ENCODE measurements around the gene SMC1B.
"Not testable (repeated sequence)": the region's sequence is repeated elsewhere in the genome, so short reads cannot be mapped to it uniquely, and the experiment has no call there.

The SMC1B gene

GRCh38 chr22:45442116-45442515 is 28.7 kb upstream of the SMC1B start:
- Histone ChIP-seq H3K27ac (ENCODE audit: low read depth, low read length) (no peak overlapping the region), H3K4me1 (ENCODE audit: control insufficient read depth, insufficient read depth, low read length, unreplicated experiment) (no peaks in the 10 kb centered on the region), H3K4me3 (ENCODE audit: low read depth, low read length) (no peak overlapping the region), H3K36me3 (ENCODE audit: insufficient read depth, low read length) (no peaks in the 10 kb centered on the region), H3K79me2 (ENCODE audit: control insufficient read depth, insufficient read depth, low read length, unreplicated experiment) (no peaks in the 10 kb centered on the region), H2AFZ (ENCODE audit: low read length, unreplicated experiment) (no peak overlapping the region), H3K27me3 (ENCODE audit: insufficient read depth, low read length) (no peaks in the 10 kb centered on the region)

GRCh38 chr22:45441138-45441537 is 27.7 kb upstream of the SMC1B start:
- no peak overlapping the region for H2AFZ ChIP-seq (ENCODE audit: low read length, unreplicated experiment)

DNA sequence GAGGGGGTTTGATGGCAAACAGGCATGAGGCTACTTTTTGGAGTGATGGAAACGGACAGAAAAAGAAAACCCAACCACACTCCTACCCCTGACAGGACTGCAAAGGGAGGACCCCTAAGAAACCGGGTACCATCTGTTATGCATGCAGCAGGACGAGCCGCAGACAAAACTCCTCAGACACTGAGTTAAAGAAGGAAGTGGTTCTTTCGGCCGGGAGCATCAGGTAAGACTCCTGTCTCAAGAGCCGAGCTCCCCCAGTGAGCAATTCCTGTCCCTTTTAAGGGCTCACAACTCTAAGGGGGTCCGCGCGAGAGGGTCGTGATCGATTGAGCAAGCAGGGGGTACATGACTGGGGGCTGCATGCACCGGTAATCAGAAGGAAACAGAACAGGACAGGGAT is 27.3 kb upstream of the SMC1B start:
- not testable (repeated sequence) for H3K4me3 ChIP-seq (ENCODE audit: low read depth, low read length); H3K27me3 ChIP-seq (ENCODE audit: insufficient read depth, low read length); H3K36me3 ChIP-seq (ENCODE audit: insufficient read depth, low read length); H3K27ac ChIP-seq (ENCODE audit: low read depth, low read length); H3K4me1 ChIP-seq (ENCODE audit: control insufficient read depth, insufficient read depth, low read length, unreplicated experiment); H2AFZ ChIP-seq (ENCODE audit: low read length, unreplicated experiment); H3K79me2 ChIP-seq (ENCODE audit: control insufficient read depth, insufficient read depth, low read length, unreplicated experiment)

More at GRCh38 chr22:45441138-45441537, 27.7 kb upstream of the SMC1B start:
- H3K27me3 ChIP-seq (ENCODE audit: insufficient read depth, low read length) = no peaks in the 10 kb centered on the region
- H3K36me3 ChIP-seq (ENCODE audit: insufficient read depth, low read length) = no peaks in the 10 kb centered on the region
- H3K4me3 ChIP-seq (ENCODE audit: low read depth, low read length) = no peak overlapping the region
- H3K79me2 ChIP-seq (ENCODE audit: control insufficient read depth, insufficient read depth, low read length, unreplicated experiment) = no peaks in the 10 kb centered on the region
- no peaks in the 10 kb centered on the region for H3K4me1 ChIP-seq (ENCODE audit: control insufficient read depth, insufficient read depth, low read length, unreplicated experiment)
- H3K27ac ChIP-seq (ENCODE audit: low read depth, low read length) = no peak overlapping the region

- Histone ChIP-seq H3K79me2 (ENCODE audit: control insufficient read depth, insufficient read depth, low read length, unreplicated experiment) (no peaks in the 10 kb centered on the region), H3K36me3 (ENCODE audit: insufficient read depth, low read length) (no peaks in the 10 kb centered on the region), H3K4me3 (ENCODE audit: low read depth, low read length) (no peak overlapping the region), H3K27me3 (ENCODE audit: insufficient read depth, low read length) (no peaks in the 10 kb centered on the region), H3K27ac (ENCODE audit: low read depth, low read length) (no peak overlapping the region), H2AFZ (ENCODE audit: low read length, unreplicated experiment) (no peak overlapping the region), H3K4me1 (ENCODE audit: control insufficient read depth, insufficient read depth, low read length, unreplicated experiment) (no peaks in the 10 kb centered on the region)
Measured at GRCh38 chr22:45438336-45438735, 24.9 kb upstream of the SMC1B start.

DNA sequence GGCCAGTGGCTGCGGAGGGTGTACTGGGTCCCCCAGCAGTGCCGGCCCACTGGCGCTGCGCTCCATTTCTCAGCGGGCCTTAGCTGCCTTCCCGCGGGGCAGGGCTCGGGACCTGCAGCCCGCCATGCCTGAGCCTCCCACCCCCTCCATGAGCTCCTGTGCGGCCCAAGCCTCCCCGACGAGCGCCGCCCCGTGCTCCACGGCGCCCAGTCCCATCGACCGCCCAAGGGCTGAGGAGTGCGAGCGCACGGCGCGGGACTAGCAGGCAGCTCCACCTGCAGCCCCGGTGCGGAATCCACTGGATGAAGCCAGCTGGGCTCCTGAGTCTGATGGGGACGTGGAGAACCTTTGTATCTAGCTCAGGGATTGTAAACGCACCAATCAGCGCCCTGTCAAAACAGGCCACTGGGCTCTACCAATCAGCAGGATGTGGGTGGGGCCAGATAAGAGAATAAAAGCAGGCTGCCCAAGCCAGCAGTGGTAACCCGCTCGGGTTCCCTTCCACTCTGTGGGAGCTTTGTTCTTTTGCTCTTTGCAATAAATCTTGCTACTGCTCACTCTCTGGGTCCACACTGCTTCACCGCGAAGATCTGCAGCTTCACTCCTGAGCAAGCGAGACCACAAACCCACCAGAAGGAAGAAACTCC is 23.6 kb upstream of the SMC1B start:
- H3K27me3 ChIP-seq (ENCODE audit: insufficient read depth, low read length); H3K27ac ChIP-seq (ENCODE audit: low read depth, low read length); H2AFZ ChIP-seq (ENCODE audit: low read length, unreplicated experiment); H3K4me3 ChIP-seq (ENCODE audit: low read depth, low read length); H3K4me1 ChIP-seq (ENCODE audit: control insufficient read depth, insufficient read depth, low read length, unreplicated experiment); H3K36me3 ChIP-seq (ENCODE audit: insufficient read depth, low read length); H3K79me2 ChIP-seq (ENCODE audit: control insufficient read depth, insufficient read depth, low read length, unreplicated experiment): not testable (repeated sequence)

DNA sequence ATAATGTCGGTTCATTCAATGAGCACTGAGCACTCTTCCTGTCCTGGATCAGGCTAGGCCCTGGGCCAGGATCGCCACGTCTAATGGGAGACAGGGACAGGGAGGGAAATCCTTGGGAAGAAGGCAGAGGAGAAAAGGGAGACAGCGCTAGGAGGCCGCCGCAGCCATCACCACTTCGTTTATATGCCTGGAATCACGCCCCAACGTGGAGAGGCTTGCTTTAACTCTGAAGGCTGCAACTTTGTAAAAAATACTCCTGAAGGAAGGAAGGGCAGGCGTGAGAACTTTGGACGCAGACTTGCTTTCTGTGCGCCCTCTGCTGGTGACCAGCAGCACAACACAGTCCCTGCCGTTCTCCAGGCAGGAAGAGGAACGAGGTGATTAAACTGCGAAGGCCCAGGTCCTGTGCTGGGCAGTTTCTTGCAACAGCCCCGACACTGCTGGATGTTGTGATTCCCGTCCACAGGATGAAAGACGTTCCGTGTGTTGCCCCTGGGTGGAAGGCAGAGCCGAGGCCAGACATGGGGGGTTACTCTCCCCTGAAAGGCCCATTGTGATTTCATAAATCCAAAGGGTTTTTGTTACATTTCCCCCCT is 22.2 kb upstream of the SMC1B start:
- Histone ChIP-seq H3K4me1 (ENCODE audit: control insufficient read depth, insufficient read depth, low read length, unreplicated experiment) (no peaks in the 10 kb centered on the region), H2AFZ (ENCODE audit: low read length, unreplicated experiment) (peak overlapping the region; percentile 83), H3K4me3 (ENCODE audit: low read depth, low read length) (no peak overlapping the region), H3K79me2 (ENCODE audit: control insufficient read depth, insufficient read depth, low read length, unreplicated experiment) (no peaks in the 10 kb centered on the region), H3K27me3 (ENCODE audit: insufficient read depth, low read length) (no peaks in the 10 kb centered on the region), H3K27ac (ENCODE audit: low read depth, low read length) (no peak overlapping the region), H3K36me3 (ENCODE audit: insufficient read depth, low read length) (no peaks in the 10 kb centered on the region)

DNA sequence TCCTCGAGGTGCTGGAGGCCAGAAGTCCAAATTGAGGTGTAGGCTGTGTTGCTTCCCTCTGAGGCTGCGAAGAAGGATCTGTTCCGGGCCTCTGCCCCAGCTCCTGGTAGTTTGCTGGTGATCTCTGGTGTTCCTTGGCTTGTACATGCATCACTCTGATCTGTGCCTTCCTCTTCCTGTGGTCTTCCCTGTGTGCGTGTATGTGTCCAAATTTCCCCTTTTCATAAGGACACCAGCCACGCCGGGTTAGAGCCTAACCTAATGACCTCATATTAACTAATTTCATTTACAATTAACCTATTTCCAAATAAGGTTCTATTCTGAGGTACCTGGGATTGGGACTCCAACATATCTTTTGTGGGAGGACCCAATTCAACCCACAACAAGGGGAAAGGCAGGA is 21.6 kb upstream of the SMC1B start:
- Histone ChIP-seq H3K27ac (ENCODE audit: low read depth, low read length) (no peak overlapping the region), H3K79me2 (ENCODE audit: control insufficient read depth, insufficient read depth, low read length, unreplicated experiment) (no peaks in the 10 kb centered on the region), H3K4me3 (ENCODE audit: low read depth, low read length) (no peak overlapping the region), H3K4me1 (ENCODE audit: control insufficient read depth, insufficient read depth, low read length, unreplicated experiment) (no peaks in the 10 kb centered on the region), H3K36me3 (ENCODE audit: insufficient read depth, low read length) (no peaks in the 10 kb centered on the region), H2AFZ (ENCODE audit: low read length, unreplicated experiment) (no peak overlapping the region), H3K27me3 (ENCODE audit: insufficient read depth, low read length) (no peaks in the 10 kb centered on the region)

DNA sequence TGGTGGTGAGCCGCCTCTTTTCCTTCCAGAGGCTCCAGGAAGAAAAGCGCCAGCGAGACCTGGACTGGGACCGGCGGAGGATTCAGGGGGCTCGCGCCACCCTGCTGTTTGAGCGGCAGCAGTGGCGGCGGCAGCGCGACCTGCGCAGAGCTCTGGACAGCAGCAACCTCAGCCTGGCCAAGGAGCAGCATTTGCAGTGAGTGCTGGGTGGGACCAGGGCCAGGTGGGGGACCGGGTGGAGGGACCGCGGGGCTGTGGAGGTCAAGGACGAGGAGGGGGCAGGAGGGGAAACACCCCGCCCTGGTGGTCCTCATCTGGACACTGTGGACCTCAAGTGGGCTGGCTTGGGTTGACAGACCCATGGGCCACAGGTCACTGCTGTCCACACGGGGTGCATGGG is 17.5 kb upstream of the SMC1B start:
- Histone ChIP-seq H3K4me1 (ENCODE audit: control insufficient read depth, insufficient read depth, low read length, unreplicated experiment) (no peaks in the 10 kb centered on the region), H3K36me3 (ENCODE audit: insufficient read depth, low read length) (no peaks in the 10 kb centered on the region), H3K27ac (ENCODE audit: low read depth, low read length) (no peak overlapping the region), H3K79me2 (ENCODE audit: control insufficient read depth, insufficient read depth, low read length, unreplicated experiment) (no peaks in the 10 kb centered on the region), H3K27me3 (ENCODE audit: insufficient read depth, low read length) (no peaks in the 10 kb centered on the region), H3K4me3 (ENCODE audit: low read depth, low read length) (no peak overlapping the region), H2AFZ (ENCODE audit: low read length, unreplicated experiment) (no peak overlapping the region)

GRCh38 chr22:45429981-45430775 is 16.8 kb upstream of the SMC1B start:
- Histone ChIP-seq H3K36me3 (ENCODE audit: insufficient read depth, low read length) (no peaks in the 10 kb centered on the region), H2AFZ (ENCODE audit: low read length, unreplicated experiment) (no peak overlapping the region), H3K27me3 (ENCODE audit: insufficient read depth, low read length) (no peaks in the 10 kb centered on the region), H3K4me3 (ENCODE audit: low read depth, low read length) (no peak overlapping the region), H3K4me1 (ENCODE audit: control insufficient read depth, insufficient read depth, low read length, unreplicated experiment) (no peaks in the 10 kb centered on the region), H3K79me2 (ENCODE audit: control insufficient read depth, insufficient read depth, low read length, unreplicated experiment) (no peaks in the 10 kb centered on the region), H3K27ac (ENCODE audit: low read depth, low read length) (no peak overlapping the region)

- no peak overlapping the region for H3K27ac ChIP-seq (ENCODE audit: low read depth, low read length)
- no peaks in the 10 kb centered on the region for H3K27me3 ChIP-seq (ENCODE audit: insufficient read depth, low read length)
- H3K4me1 ChIP-seq (ENCODE audit: control insufficient read depth, insufficient read depth, low read length, unreplicated experiment) = no peaks in the 10 kb centered on the region
- no peak overlapping the region for H2AFZ ChIP-seq (ENCODE audit: low read length, unreplicated experiment)
- no peak overlapping the region for H3K4me3 ChIP-seq (ENCODE audit: low read depth, low read length)
- no peaks in the 10 kb centered on the region for H3K36me3 ChIP-seq (ENCODE audit: insufficient read depth, low read length)
- no peaks in the 10 kb centered on the region for H3K79me2 ChIP-seq (ENCODE audit: control insufficient read depth, insufficient read depth, low read length, unreplicated experiment)
Measured at GRCh38 chr22:45429424-45429823, 16.0 kb upstream of the SMC1B start.
